ENCODE data around the gene ZNF578. TPM values are rescaled to one million over a fixed set of nuclear protein-coding genes. Genes with fewer than 3 reads are reported as not detected.
"Not testable (repeated sequence)": the region's sequence is repeated elsewhere in the genome, so short reads cannot be mapped to it uniquely, and the experiment has no call there.

Gene ZNF578
- total RNA-seq, 1 experiment from 2014 or later = 2.0 TPM

- no peak for DNase-seq (ENCODE audit: low read depth)
Measured at GRCh38 chr19:52507266-52507665, 53.9 kb downstream of the ZNF578 start.

DNA sequence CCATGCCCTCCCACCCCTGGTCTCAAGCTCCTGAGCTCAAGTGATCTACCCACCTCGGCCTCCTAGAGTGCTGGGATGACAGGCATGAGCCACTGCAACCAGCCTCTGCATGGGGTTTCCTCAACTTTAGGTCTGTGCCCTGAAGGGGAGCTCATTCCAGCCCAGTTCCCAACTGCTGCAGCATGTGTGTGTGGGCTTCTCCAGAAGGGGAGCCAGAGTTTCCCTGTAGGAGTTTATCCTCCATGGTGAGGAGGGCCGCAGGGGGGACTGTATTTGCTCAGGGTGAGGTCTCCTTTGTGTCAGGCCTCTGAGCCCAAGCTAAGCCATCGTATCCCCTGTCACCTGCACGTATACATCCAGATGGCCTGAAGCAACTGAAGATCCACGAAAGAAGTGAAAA is 62.8 kb downstream of the ZNF578 start:
- DNase-seq (ENCODE audit: low read depth) = no peak

DNA sequence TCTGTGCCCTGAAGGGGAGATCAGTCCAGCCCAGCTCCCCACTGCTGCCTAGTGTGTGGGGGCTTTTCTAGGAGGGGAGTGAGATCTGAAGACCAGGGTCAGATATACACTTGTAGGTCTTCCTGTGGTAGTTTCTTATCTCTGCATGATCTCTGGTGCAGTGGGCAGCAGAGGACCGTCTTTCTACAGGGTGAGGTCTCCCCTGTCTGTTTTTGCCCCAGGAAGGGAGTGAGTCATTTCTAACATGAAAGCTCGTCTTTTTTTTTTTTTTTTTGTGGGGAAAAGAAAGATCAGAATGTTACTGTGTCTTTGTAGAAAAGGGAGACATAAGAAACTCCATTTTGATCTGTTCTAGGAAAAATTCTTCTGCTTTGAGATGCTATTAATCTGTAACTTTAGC is 65.3 kb downstream of the ZNF578 start:
- DNase-seq (ENCODE audit: low read depth) = no peak

- not testable (repeated sequence) for DNase-seq (ENCODE audit: low read depth)
Measured at GRCh38 chr19:52519175-52519574, 65.8 kb downstream of the ZNF578 start.

DNA sequence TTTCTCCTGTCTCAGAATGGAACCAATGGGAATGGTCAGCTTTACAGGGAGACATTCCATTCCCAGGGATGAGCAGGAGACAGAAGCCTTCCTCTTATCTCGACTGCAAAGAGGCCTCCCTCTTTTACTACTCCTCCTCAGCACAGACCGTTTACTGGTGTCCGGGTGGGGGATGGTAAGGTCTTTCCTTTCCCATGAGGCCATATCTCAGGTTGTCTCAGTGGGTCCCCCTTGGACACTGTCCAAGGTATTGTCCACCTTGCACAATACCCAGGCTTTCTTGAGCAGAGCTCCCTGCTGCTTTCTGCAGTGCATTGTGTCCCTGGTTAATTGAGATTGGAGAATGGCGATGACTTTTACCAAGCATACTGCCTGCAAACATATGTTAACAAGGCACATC is 66.7 kb downstream of the ZNF578 start:
- DNase-seq (ENCODE audit: low read depth) = no peak

DNA sequence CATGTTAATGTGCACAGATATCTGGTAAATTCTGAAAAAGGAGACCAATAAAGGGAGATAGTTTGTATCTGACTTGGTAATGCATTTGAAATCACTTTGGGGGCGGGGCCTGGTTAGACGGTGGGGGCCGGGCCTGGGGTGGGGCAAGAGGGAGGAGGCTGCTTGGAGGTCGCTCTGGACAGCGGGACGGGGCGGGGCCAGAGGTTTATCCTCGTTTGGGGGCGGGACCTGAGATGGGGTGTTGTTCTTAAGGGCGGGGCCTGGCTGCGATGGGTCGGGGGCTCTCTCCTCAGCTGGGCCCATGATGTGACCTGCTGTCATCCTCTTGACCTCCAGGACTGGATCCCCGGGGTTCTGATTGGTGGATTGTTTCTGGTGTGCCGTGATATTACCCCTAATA is 69.2 kb downstream of the ZNF578 start:
- no peak for DNase-seq (ENCODE audit: low read depth)

- DNase-seq (ENCODE audit: low read depth) = no peak
Measured at GRCh38 chr19:52524086-52524485, 70.7 kb downstream of the ZNF578 start.

DNA sequence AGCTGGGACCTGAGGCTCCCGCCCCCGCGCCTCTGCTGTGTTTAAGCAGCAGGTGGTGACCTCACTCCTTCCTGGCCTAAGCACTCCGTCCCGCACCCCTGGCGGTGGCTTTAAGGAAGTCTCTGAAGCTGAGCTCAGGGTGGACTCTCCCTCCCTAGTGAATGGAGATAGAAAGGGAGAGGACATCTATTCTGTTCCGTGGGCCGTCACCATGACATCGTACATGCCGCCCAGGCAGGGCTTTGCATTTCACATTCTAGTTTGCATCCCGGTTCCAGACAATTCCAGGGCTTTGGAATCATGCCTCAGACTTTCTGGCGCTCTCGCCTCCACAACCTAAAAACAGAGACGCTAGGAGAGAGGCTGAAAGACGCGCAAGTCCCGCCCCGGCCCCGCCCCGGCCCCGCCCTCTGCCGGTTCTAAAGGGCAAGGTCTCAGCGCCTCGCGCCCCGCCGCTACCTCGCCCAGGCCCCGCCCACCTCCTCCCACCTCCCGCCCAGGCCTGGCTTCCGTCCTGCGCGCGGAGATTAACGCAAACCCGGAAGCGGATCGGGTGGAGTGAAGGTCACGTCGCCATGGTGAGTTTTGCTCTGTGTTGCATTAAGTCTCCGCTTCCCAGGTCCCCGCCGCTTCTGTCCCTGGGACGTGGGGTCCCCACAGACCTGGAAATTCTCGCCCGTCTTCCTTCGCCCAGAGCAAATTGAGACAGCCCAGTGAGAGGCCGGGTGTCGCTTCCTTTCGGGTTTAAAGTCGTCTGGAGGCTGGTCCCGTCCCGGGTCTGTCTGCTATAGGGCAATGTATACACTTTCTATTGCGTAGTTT is 74.0 kb downstream of the ZNF578 start, which contains the start of gene ZNF808:
Gene ZNF808, plus strand, starts transcription at position 535 of the 822 bp plus-strand sequence. CDS start 15,617 bp downstream, outside the sequence.
- DNase-seq (ENCODE audit: low read depth) = peak; percentile 83

GRCh38 chr19:52527956-52528351 is 74.6 kb downstream of the ZNF578 start:
- no peak for DNase-seq (ENCODE audit: low read depth)

- no peak for DNase-seq (ENCODE audit: low read depth)
Measured at GRCh38 chr19:52532480-52532879, 79.1 kb downstream of the ZNF578 start.

GRCh38 chr19:52533901-52534300 is 80.5 kb downstream of the ZNF578 start:
- no peak for DNase-seq (ENCODE audit: low read depth)

GRCh38 chr19:52535385-52535770 is 82.0 kb downstream of the ZNF578 start:
- not testable (repeated sequence) for DNase-seq (ENCODE audit: low read depth)

- peak; percentile 68 for DNase-seq (ENCODE audit: low read depth)
Measured at GRCh38 chr19:52535771-52536447, 82.6 kb downstream of the ZNF578 start.

- peak; percentile 12 for DNase-seq (ENCODE audit: low read depth)
Measured at GRCh38 chr19:52536448-52536800, 83.1 kb downstream of the ZNF578 start.

DNA sequence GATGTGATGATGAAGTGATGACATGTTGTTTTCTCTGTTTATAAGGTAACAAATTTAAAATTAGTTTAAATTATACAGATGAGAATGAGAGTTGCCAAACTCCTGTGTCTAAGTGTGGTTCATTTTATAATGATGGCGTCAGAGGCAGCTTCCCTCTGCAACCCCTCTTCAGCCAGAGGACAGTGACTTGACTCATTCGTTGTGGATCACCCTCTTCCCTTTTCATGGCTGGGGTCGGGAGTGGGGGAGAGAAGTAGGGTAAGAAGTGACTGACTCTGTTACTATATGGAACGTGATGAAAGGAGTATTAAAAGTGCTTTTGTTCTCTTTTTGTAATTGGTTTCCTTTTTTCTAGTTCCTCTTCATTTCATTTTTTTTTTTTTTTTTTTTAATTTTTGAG is 85.5 kb downstream of the ZNF578 start:
- DNase-seq (ENCODE audit: low read depth) = not testable (repeated sequence)

- not testable (repeated sequence) for DNase-seq (ENCODE audit: low read depth)
Measured at GRCh38 chr19:52541176-52541575, 87.8 kb downstream of the ZNF578 start.

DNA sequence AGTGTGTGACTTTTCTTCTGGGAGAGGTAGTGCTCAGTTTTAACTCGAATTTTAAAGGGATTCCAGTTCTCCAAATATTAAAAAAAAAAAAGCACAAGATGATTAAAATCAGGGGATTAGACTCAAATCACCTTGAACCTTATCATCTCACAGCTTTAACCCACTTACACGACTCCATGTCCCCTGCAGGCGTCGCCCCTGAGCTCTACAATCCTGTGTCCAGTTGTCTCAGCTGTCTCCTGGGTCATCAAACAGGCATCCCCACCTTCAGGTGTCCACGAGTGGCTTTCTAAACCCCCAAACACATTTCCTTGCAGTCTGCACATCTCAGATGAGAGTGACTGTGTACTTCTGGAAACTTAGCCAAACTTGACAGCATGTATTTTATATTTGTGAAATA is 88.3 kb downstream of the ZNF578 start:
- DNase-seq (ENCODE audit: low read depth) = no peak

DNA sequence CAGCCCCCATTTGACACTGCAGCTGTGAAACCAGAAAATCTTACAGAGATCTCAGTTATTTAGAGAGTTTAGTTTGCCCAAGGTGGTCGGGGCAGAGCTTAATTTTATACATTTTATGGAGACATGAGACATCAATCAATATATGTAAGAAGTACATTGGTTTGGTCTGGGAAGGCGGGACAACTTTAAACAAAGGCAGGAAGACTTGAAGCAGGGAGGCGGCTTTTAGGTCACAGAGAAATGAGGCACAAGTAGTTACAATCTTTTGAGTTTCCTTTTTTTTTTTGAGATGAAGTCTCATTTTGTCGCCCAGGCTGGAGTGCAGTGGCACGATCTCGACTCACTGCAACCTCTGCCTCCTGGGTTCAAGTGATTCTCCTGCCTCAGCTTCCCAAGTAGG is 89.2 kb downstream of the ZNF578 start:
- DNase-seq (ENCODE audit: low read depth) = not testable (repeated sequence)

DNA sequence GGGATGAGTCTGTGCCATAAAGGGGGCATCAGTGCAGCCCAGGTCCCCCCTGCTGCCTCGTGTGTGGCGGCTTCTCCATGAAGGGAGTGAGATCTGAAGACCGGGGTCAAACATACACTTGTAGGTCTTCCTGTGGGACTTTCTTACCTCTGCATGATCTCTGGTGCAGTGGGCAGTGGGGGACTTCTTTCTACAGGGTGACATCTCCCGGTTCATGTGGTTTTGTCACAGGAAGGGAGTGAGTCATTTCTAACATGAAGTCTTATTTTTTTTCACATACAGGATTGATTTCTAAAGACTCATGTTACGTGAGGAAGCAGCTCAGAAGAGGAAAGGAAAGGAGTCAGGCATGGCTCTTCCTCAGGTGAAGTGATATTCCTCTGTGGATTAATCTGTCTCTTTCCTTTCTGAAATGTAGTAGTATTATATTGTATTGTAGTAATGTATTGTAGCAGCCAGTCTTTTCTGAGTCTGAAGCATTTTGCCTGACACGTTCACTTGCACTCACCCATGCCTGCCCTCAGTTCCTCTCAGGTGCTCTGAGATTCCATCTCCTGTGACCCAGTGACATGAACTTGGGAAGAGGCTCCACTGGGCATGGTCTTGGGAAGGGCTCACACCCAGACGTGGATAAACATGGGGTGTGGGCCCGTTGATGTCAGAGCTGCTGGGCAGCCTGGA is 89.8 kb downstream of the ZNF578 start:
- peak; percentile 22 for DNase-seq (ENCODE audit: low read depth)

- DNase-seq (ENCODE audit: low read depth) = no peak
Measured at GRCh38 chr19:52554216-52554971, 101.0 kb downstream of the ZNF578 start.

DNA sequence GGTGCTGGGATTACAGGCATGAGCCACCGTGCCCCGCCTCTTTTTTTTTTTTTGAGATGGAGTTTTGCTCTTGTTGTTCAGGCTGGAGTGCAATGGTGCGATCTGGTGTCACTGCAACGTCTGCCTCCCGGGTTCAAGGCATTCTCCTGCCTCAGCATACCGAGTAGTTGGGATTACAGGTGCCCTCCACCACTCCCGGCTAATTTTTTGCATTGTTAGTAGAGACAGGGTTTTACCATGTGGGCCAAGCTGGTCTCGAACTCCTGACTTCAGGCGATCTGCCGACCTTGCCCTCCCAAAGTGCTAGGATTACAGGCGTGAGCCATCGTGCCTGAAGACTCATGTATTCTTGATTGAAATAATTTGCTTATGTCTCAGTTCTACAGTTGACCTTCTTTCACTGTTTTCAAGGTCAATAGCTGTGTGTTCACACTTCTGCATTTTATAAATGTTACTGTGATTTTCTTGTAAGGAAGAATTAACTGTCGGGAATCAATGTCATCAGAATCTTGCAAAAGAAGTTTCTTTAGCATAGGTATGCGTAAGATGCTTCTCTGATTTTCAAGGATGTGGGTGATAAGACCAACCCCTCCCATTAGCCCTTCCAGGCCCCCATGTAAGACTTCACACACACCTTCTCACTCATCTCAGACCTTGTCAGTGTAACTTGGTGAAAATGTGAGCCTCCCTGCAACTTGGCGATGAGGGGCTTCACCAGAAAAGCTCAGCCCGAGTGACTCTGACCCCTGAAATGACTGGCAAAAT is 104.1 kb downstream of the ZNF578 start:
- DNase-seq (ENCODE audit: low read depth) = no peak
